Measurements from ENCODE around the gene S100PBP.

The S100PBP gene

GRCh38 chr1:32867151-32867550, 49.7 kb downstream of the S100PBP start:
- no peak for FAIRE-seq
- no peak for DNase-seq (ENCODE audit: insufficient read length, low spot score)

- DNase-seq (ENCODE audit: insufficient read length, low spot score) (no peak), FAIRE-seq (no peak)
These were observed 50.2 kb downstream of the S100PBP start for GRCh38 chr1:32867671-32868070.

GRCh38 chr1:32868085-32868484, 50.6 kb downstream of the S100PBP start:
- no peak for DNase-seq (ENCODE audit: insufficient read length, low spot score)
- no peak for FAIRE-seq

GRCh38 chr1:32868806-32869455, 51.5 kb downstream of the S100PBP start:
- FAIRE-seq, result no peak

GRCh38 chr1:32869923-32870614, 52.6 kb downstream of the S100PBP start:
- FAIRE-seq, result no peak

More at GRCh38 chr1:32868806-32869455, 51.5 kb downstream of the S100PBP start:
- no peak for DNase-seq (ENCODE audit: insufficient read length, low spot score)

GRCh38 chr1:32870615-32871363, 53.3 kb downstream of the S100PBP start, which contains the start of gene FNDC5:
Gene FNDC5 (minus strand): TSS chr1:32870912.
- FAIRE-seq (no peak), DNase-seq (ENCODE audit: insufficient read length, low spot score) (no peak)

More at GRCh38 chr1:32869923-32870614, 52.6 kb downstream of the S100PBP start:
- no peak for DNase-seq (ENCODE audit: insufficient read length, low spot score)

- DNase-seq (ENCODE audit: insufficient read length, low spot score) (no peak), FAIRE-seq (no peak)
These were observed 54.1 kb downstream of the S100PBP start for GRCh38 chr1:32871364-32872191.

- no peak for DNase-seq (ENCODE audit: insufficient read length, low spot score)
- FAIRE-seq, result no peak
These were observed 54.7 kb downstream of the S100PBP start for GRCh38 chr1:32872192-32872460.

GRCh38 chr1:32873484-32873883, 56.0 kb downstream of the S100PBP start:
- no peak for DNase-seq (ENCODE audit: insufficient read length, low spot score)
- FAIRE-seq, result no peak

- DNase-seq (ENCODE audit: insufficient read length, low spot score) (no peak), FAIRE-seq (no peak)
These were observed 57.7 kb downstream of the S100PBP start for GRCh38 chr1:32874860-32875752.

- FAIRE-seq, result peak; percentile 31
- no peak for DNase-seq (ENCODE audit: insufficient read length, low spot score)
These were observed 59.1 kb downstream of the S100PBP start for GRCh38 chr1:32876341-32877210.

GRCh38 chr1:32877211-32878110, 60.0 kb downstream of the S100PBP start:
- FAIRE-seq (no peak), DNase-seq (ENCODE audit: insufficient read length, low spot score) (no peak)

- FAIRE-seq (no peak), DNase-seq (ENCODE audit: insufficient read length, low spot score) (no peak)
These were observed 60.7 kb downstream of the S100PBP start for GRCh38 chr1:32878183-32878582.

- FAIRE-seq (no peak), DNase-seq (ENCODE audit: insufficient read length, low spot score) (no peak)
These were observed 61.2 kb downstream of the S100PBP start for GRCh38 chr1:32878637-32879041.

GRCh38 chr1:32881291-32881690, 63.8 kb downstream of the S100PBP start:
- FAIRE-seq, result no peak
- no peak for DNase-seq (ENCODE audit: insufficient read length, low spot score)

GRCh38 chr1:32881871-32882850, 64.7 kb downstream of the S100PBP start:
- DNase-seq (ENCODE audit: insufficient read length, low spot score) (no peak), FAIRE-seq (no peak)

All from HTR-8/SVneo (cell line).